ENCODE data around the gene PLXNA4.

DNA sequence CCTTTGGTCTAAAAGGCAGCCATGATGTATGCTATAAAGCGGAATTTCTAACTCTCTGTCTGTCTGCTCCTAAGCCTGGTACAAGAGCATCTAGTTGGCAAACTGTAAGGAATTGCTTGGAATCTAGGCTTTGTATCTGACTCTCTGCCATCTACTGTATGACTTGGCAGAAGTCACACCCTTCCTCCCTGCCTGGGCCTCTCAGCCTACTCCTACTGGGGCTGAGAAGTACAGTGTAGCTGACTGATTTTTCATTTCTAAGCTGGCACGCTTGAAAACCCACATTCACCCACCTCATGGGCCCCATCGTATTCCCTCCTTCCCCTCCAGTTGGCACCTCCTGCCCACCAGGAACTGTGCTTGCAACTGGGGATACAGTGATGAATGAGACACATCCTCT lies 435.2 kb downstream of the PLXNA4 start:
- TF ChIP-seq ZNF140 (tag by site-specific recombination; IDR thresholded peaks at IDR 0.05) (no peak), ZNF549 (tag by site-specific recombination; IDR thresholded peaks at IDR 0.05) (no peak), ZNF146 (tag by site-specific recombination; IDR thresholded peaks at IDR 0.05) (no peak), ZNF112 (tag by site-specific recombination; IDR thresholded peaks at IDR 0.05) (no peak), ZNF785 (tag by site-specific recombination; IDR thresholded peaks at IDR 0.05) (no peak), ZNF776 (tag by site-specific recombination; IDR thresholded peaks at IDR 0.05; ENCODE audit: borderline replicate concordance) (no peak), ZNF248 (tag by site-specific recombination; IDR thresholded peaks at IDR 0.05) (no peak), ZNF830 (tag by site-specific recombination; IDR thresholded peaks at IDR 0.05; ENCODE audit: low read depth) (no peak), ZNF596 (tag by site-specific recombination; IDR thresholded peaks at IDR 0.05) (no peak), MYNN (tag by site-specific recombination; IDR thresholded peaks at IDR 0.05; ENCODE audit: borderline replicate concordance) (no peak), PRDM1 (tag by site-specific recombination; IDR thresholded peaks at IDR 0.05) (no peak)
- TF ChIP-seq, protein P1, sequence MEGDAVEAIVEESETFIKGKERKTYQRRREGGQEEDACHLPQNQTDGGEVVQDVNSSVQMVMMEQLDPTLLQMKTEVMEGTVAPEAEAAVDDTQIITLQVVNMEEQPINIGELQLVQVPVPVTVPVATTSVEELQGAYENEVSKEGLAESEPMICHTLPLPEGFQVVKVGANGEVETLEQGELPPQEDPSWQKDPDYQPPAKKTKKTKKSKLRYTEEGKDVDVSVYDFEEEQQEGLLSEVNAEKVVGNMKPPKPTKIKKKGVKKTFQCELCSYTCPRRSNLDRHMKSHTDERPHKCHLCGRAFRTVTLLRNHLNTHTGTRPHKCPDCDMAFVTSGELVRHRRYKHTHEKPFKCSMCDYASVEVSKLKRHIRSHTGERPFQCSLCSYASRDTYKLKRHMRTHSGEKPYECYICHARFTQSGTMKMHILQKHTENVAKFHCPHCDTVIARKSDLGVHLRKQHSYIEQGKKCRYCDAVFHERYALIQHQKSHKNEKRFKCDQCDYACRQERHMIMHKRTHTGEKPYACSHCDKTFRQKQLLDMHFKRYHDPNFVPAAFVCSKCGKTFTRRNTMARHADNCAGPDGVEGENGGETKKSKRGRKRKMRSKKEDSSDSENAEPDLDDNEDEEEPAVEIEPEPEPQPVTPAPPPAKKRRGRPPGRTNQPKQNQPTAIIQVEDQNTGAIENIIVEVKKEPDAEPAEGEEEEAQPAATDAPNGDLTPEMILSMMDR (tag by site-specific recombination; IDR thresholded peaks at IDR 0.05): no peak

Measured in HEK293 (cell line).